GM12878 (cell line): Measurements from ENCODE around the gene NAALAD2. TPM values are rescaled to one million over a fixed set of nuclear protein-coding genes. Genes with fewer than 3 reads are reported as not detected.

Experiments
- ATAC-seq: fragments of 200-7000 bp; cut with Tn5 transposase; 3 replicates; pipeline ENCODE4 v1.9.1; 2020; ENCODE audit warnings: mild to moderate bottlenecking, moderate library complexity
- BruUV-seq: library from RNA; stranded (reverse); fragments of 400-500 nt; replicated peaks from 2 replicates; lab custom pipeline; 2021; lab: Mats Ljungman, UMichigan
- CTCF ChIA-PET: fragments of 300-600 bp; sonication (Branson Sonifier 250); formaldehyde crosslinking; extraction: SDS; loops from one replicate; lab custom pipeline; 2021; ENCODE audit warnings: inconsistent platforms; lab: Yijun Ruan, JAX
- POLR2A ChIA-PET: fragments of 350-600 bp; formaldehyde crosslinking; extraction: SDS; loops from one replicate; lab custom pipeline; 2021; ENCODE audit warnings: inconsistent platforms; lab: Charles Lee
- RAD21 ChIA-PET: fragments of 300-600 bp; sonication (Branson Sonifier 250); formaldehyde crosslinking; loops from one replicate; lab custom pipeline; 2023; ENCODE audit warnings: antibody characterized with exemption; ENCODE audit not compliant: unreplicated experiment; lab: Charles Lee
- SMC1A ChIA-PET: fragments of 300-600 bp; sonication (Branson Sonifier 250); formaldehyde crosslinking; loops from one replicate; lab custom pipeline; 2023; ENCODE audit not compliant: unreplicated experiment, uncharacterized antibody; lab: Charles Lee
- DNase-seq: peaks from one replicate; pipeline ENCODE4 v3.0.0-alpha.2; 2011; ENCODE audit warnings: low read depth, low spot score
- FAIRE-seq: peaks from 3 replicates; lab custom pipeline; 2011; peaks lifted over from hg19 to GRCh38; lab: Jason Lieb, UNC
- H2AFZ ChIP-seq: 2 replicates; pipeline ENCODE4 v1.6.0; 2011; ENCODE audit warnings: low read depth, low read length, control low read depth; ENCODE audit not compliant: control insufficient read depth
- H3K27ac ChIP-seq: 2 replicates; pipeline ENCODE4 v1.5.1; 2011; ENCODE audit warnings: control low read depth; ENCODE audit not compliant: control insufficient read depth, insufficient read depth
- H3K27me3 ChIP-seq, 2 experiments: replicated peaks in 1 of 2; 2 replicates each; pipeline versions ENCODE4 v1.6.0 to v1.6.1; 2011; ENCODE audit warnings: low read length in 1 of 2; ENCODE audit not compliant: control insufficient read depth in 2 of 2, insufficient read depth in 2 of 2
- H3K36me3 ChIP-seq, 2 experiments: 2 replicates each; pipeline ENCODE4 v1.5.1; 2011; ENCODE audit warnings: low read length in 1 of 2; ENCODE audit not compliant: control insufficient read depth in 2 of 2, insufficient read depth in 2 of 2
- H3K4me1 ChIP-seq: 2 replicates; pipeline ENCODE4 v1.6.1; 2011; ENCODE audit warnings: mild to moderate bottlenecking, low read length, moderate library complexity, mixed read lengths; ENCODE audit not compliant: control insufficient read depth, insufficient read depth
- H3K4me2 ChIP-seq: 2 replicates; pipeline ENCODE4 v1.6.0; 2011; ENCODE audit warnings: control low read depth; ENCODE audit not compliant: control insufficient read depth, insufficient read depth
- H3K4me3 ChIP-seq: fragments of 200-600 bp; sonication (generic); 2 replicates; pipeline ENCODE4 v1.5.1; 2016
- H3K79me2 ChIP-seq: 2 replicates; pipeline ENCODE4 v1.6.0; 2011; ENCODE audit warnings: low read length; ENCODE audit not compliant: control insufficient read depth, insufficient read depth
- H3K9ac ChIP-seq: 2 replicates; pipeline ENCODE4 v1.8.0; 2011; ENCODE audit warnings: low read length, control low read depth, mixed read lengths; ENCODE audit not compliant: control insufficient read depth, insufficient read depth
- H3K9me3 ChIP-seq: replicated peaks from 3 replicates; pipeline ENCODE4 v1.5.1; 2011; ENCODE audit warnings: mild to moderate bottlenecking, low read length; ENCODE audit not compliant: control insufficient read depth, insufficient read depth
- H4K20me1 ChIP-seq: 2 replicates; pipeline ENCODE4 v1.6.0; 2011; ENCODE audit not compliant: control insufficient read depth, insufficient read depth
- ASH2L ChIP-seq: fragments of 300-600, 200-600 bp; sonication (generic); IDR thresholded peaks from 2 replicates; pipeline ENCODE4 v1.6.1; 2017; ENCODE audit warnings: low read depth, mild to moderate bottlenecking, borderline replicate concordance
- CBFB ChIP-seq: IDR thresholded peaks from 2 replicates; pipeline ENCODE4 v1.6.1; 2016; ENCODE audit warnings: antibody characterized with exemption, low read depth
- CBX3 ChIP-seq: fragments of 200-600 bp; sonication (generic); IDR thresholded peaks from 2 replicates; pipeline ENCODE4 v1.6.1; 2016; ENCODE audit warnings: low read depth, borderline replicate concordance
- DPF2 ChIP-seq: fragments of 450-650 bp; IDR thresholded peaks from 2 replicates; pipeline ENCODE4 v1.6.1; 2017; ENCODE audit warnings: mild to moderate bottlenecking
- EP300 ChIP-seq, 2 experiments: fragments of 150-350 bp in 1 of 2; IDR thresholded peaks; 2 replicates each; pipeline ENCODE4 v1.6.1; 2011 to 2012; ENCODE audit warnings: low read depth in 2 of 2, low read length in 2 of 2, borderline replicate concordance in 1 of 2, improper control_type of control experiment in 1 of 2, inconsistent platforms in 1 of 2; ENCODE audit not compliant: control insufficient read depth in 1 of 2
- FOS ChIP-seq: IDR thresholded peaks from 3 replicates; pipeline ENCODE4 v1.6.1; 2011; ENCODE audit warnings: borderline replicate concordance; ENCODE audit not compliant: insufficient read length; ENCODE audit errors: extremely low read depth
- MTA2 ChIP-seq: fragments of 450-650 bp; IDR thresholded peaks from 2 replicates; pipeline ENCODE4 v1.6.1; 2016; ENCODE audit warnings: low read depth, mild to moderate bottlenecking, moderate library complexity
- PAX8 ChIP-seq: fragments of 450-650 bp; IDR thresholded peaks from 2 replicates; pipeline ENCODE4 v1.6.1; 2017; ENCODE audit warnings: mild to moderate bottlenecking, moderate library complexity
- SIN3A ChIP-seq: IDR thresholded peaks from 2 replicates; pipeline ENCODE4 v1.6.1; 2012; ENCODE audit warnings: low read depth, low read length, improper control_type of control experiment
- STAT1 ChIP-seq: fragments of 450-650 bp; conservative IDR thresholded peaks from 2 replicates; pipeline ENCODE4 v1.6.1; 2014; ENCODE audit warnings: antibody characterized with exemption, mild to moderate bottlenecking
- TCF3 ChIP-seq: IDR thresholded peaks from 2 replicates; pipeline ENCODE4 v1.6.1; 2012; ENCODE audit warnings: low read depth, mild to moderate bottlenecking, low read length, borderline replicate concordance; ENCODE audit not compliant: insufficient read depth
- ZNF217 ChIP-seq: fragments of 450-650 bp; IDR thresholded peaks from 2 replicates; pipeline ENCODE4 v1.6.1; 2017; ENCODE audit warnings: antibody characterized with exemption, mild to moderate bottlenecking
- WGBS: methylation state at CpG from one replicate; pipeline ENCODE4 v1.1.6; 2016; ENCODE audit warnings: low lambda C conversion rate; ENCODE audit not compliant: insufficient replicate concordance, insufficient coverage; ENCODE audit errors: missing lambda C conversion rate; 5-methylcytosine and 5-hydroxymethylcytosine counted together
- in situ Hi-C: fragments of 300-500 bp; cut with MboI; formaldehyde crosslinking; loops from 9 replicates; pipeline ENCODE4 v1.14.3; 2018; ENCODE audit warnings: mixed read lengths
- intact Hi-C: fragments of 100-400 bp; cut with micrococcal nuclease; formaldehyde crosslinking; loops from one replicate; pipeline ENCODE4 v1.14.2; 2022; ENCODE audit not compliant: unreplicated experiment
- polyA plus RNA-seq, 11 experiments: library from polyadenylated mRNA; depleted of rRNA in 4 of 11; unstranded in 6 of 11; stranded (reverse) in 5 of 11; fragments of >200 nt; fragmentation: Nextera tagmentation in 4 of 11; fragmentation: Illumina TruSeq in 1 of 11; extraction: Ambion mirVana in 4 of 11; extraction: Trizol in 1 of 11; gene quantifications; 1 replicate in 1 of 11; 2 replicates in 10 of 11; pipeline versions ENCODE4 v1.2.1 to v1.2.3, GENCODE V29; 2011 to 2016; ENCODE audit warnings: inconsistent platforms in 2 of 11, missing spikeins in 2 of 11, low read depth in 1 of 11
- total RNA-seq, 4 experiments: library from RNA; depleted of rRNA in 3 of 4; stranded (reverse); fragments of >200 nt in 3 of 4; fragmentation: Illumina TruSeq in 1 of 4; extraction: Trizol in 1 of 4; gene quantifications; 2 replicates each; pipeline versions ENCODE4 v1.2.1 to v1.2.3, GENCODE V29; 2013 to 2021
- TF ChIP-seq, protein P1 (sequence below): IDR thresholded peaks from 2 replicates; pipeline ENCODE4 v1.6.1; 2012; ENCODE audit warnings: improper control_type of control experiment, low read depth, low read length; ENCODE audit not compliant: insufficient replicate concordance

The NAALAD2 gene
- total and polyA plus RNA-seq, 10 of the 15 experiments (the other 5 are each of a cell fraction or from before 2014, with no cell fraction given) = 0.05 to 0.24 (median 0.11) TPM; not detected in 5

DNA sequence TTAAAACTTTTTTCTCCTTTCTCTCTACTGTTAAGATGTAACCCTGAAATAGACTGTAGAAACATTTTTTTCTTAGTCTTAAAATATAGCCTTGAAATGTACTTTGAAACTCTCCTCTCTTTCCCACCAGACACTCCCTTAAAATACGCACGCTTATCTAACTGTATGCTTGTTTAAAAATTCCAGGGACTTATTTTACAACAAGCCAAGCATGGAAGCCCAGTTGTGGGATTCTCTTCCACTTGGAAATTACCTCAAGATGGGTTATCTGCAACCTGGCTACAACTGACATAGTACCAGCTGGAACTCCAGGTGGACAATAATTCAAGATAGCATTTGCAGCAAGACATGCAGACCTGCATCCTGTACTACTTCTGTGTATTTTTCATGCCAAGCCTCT is 100.5 kb downstream of the NAALAD2 start:
- ChIA-PET POLR2A (no interaction called here), RAD21 (no interaction called here), SMC1A (no interaction called here), CTCF (interaction anchor here (1.8 to 2.8 kb wide), 2 partner anchors 12 to 31 kb away, joined by 4 to 9 read pairs; no protein-coding TSS in a partner anchor)
- Histone ChIP-seq H3K36me3 (no peaks in the 10 kb centered on the region), H3K4me2 (no peak overlapping the region), H3K4me3 (no peak overlapping the region), H2AFZ (no peak overlapping the region), H4K20me1 (no peaks in the 10 kb centered on the region), H3K9ac (no peak overlapping the region), H3K27ac (no peak overlapping the region), H3K79me2 (no peaks in the 10 kb centered on the region), H3K4me1 (no peaks in the 10 kb centered on the region), H3K9me3 (no peaks in the 10 kb centered on the region), H3K27me3 (no peaks in the 10 kb centered on the region; a peak in 1 of 4 replicates)
- no peak for TF ChIP-seq PAX8
- no peak for TF ChIP-seq STAT1
- TF ChIP-seq TCF3 = no peak
- TF ChIP-seq CBX3 = no peak
- no peak for TF ChIP-seq SIN3A
- intact Hi-C loops = no loop called here
- ATAC-seq (no peak), FAIRE-seq (no peak), DNase-seq (no peak)
- no TSS peak for BruUV-seq
- in situ Hi-C loops = no loop called here
- WGBS = 93% methylated on average over 2 of the region's 2 CpGs

DNA sequence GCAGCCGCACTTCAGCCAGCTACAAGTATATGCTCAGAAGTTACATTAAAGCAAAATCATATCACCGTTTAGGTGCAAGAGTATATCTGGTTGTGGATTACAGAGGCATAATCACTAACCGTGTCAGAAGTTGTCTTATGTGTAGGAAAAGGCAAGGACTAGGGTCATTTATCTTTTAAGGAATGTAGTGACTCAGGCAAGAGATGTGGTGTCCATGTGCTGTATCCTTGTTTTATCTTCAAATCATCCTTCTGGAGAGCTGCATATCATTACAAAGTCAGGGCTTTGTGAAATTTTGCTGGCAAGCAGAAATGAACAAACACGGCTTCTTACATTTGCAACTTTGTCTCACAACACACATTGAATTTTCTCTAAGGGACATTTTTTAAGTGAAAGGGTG is 101.1 kb downstream of the NAALAD2 start:
- FAIRE-seq = no peak
- H3K4me1 ChIP-seq = no peaks in the 10 kb centered on the region
- no peaks in the 10 kb centered on the region for H3K79me2 ChIP-seq
- no peaks in the 10 kb centered on the region for H3K9me3 ChIP-seq
- no TSS peak for BruUV-seq
- no peaks in the 10 kb centered on the region for H3K36me3 ChIP-seq
- ChIA-PET RAD21 (no interaction called here), SMC1A (interaction anchor here (0.6 kb wide), 1 partner anchor 1960 kb away, joined by 3 read pairs; no protein-coding TSS in a partner anchor), CTCF (interaction anchor here (0.6 to 1.8 kb wide), 3 partner anchors 12 to 87 kb away, joined by 3 to 6 read pairs (median 4); no protein-coding TSS in a partner anchor), POLR2A (interaction anchor here (0.9 to 1.7 kb wide), 2 partner anchors 12 to 33 kb away, joined by 3 to 5 read pairs; partner anchors contain the start of gene CHORDC1)
- DNase-seq = no peak
- no peak overlapping the region for H3K27ac ChIP-seq
- in situ Hi-C loops (no loop called here), intact Hi-C loops (no loop called here)
- H3K4me3 ChIP-seq = no peak overlapping the region
- H2AFZ ChIP-seq = no peak overlapping the region
- no peaks in the 10 kb centered on the region for H4K20me1 ChIP-seq
- no peak overlapping the region for H3K4me2 ChIP-seq
- no peaks in the 10 kb centered on the region; a peak in 1 of 4 replicates for H3K27me3 ChIP-seq
- 45% methylated on average over 4 of the region's 4 CpGs for WGBS
- no peak overlapping the region for H3K9ac ChIP-seq
- no peak for ATAC-seq
- TF ChIP-seq ASH2L (no peak), DPF2 (no peak), FOS (no peak), EP300 (IDR thresholded peaks at IDR 0.05; ENCODE audit: borderline replicate concordance in 1 of 2, control insufficient read depth in 1 of 2, low read depth in 2 of 2, low read length in 2 of 2) (no peak), ZNF217 (no peak), CBFB (no peak), MTA2 (no peak)
- TF ChIP-seq, protein P1, sequence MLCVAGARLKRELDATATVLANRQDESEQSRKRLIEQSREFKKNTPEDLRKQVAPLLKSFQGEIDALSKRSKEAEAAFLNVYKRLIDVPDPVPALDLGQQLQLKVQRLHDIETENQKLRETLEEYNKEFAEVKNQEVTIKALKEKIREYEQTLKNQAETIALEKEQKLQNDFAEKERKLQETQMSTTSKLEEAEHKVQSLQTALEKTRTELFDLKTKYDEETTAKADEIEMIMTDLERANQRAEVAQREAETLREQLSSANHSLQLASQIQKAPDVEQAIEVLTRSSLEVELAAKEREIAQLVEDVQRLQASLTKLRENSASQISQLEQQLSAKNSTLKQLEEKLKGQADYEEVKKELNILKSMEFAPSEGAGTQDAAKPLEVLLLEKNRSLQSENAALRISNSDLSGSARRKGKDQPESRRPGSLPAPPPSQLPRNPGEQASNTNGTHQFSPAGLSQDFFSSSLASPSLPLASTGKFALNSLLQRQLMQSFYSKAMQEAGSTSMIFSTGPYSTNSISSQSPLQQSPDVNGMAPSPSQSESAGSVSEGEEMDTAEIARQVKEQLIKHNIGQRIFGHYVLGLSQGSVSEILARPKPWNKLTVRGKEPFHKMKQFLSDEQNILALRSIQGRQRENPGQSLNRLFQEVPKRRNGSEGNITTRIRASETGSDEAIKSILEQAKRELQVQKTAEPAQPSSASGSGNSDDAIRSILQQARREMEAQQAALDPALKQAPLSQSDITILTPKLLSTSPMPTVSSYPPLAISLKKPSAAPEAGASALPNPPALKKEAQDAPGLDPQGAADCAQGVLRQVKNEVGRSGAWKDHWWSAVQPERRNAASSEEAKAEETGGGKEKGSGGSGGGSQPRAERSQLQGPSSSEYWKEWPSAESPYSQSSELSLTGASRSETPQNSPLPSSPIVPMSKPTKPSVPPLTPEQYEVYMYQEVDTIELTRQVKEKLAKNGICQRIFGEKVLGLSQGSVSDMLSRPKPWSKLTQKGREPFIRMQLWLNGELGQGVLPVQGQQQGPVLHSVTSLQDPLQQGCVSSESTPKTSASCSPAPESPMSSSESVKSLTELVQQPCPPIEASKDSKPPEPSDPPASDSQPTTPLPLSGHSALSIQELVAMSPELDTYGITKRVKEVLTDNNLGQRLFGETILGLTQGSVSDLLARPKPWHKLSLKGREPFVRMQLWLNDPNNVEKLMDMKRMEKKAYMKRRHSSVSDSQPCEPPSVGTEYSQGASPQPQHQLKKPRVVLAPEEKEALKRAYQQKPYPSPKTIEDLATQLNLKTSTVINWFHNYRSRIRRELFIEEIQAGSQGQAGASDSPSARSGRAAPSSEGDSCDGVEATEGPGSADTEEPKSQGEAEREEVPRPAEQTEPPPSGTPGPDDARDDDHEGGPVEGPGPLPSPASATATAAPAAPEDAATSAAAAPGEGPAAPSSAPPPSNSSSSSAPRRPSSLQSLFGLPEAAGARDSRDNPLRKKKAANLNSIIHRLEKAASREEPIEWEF = no peak
